Activated T-helper 1 cell treated with anti-CD3 and anti-CD28 coated beads, Interleukin-2, amount 50 U/mL, for 16 hours (primary cell): ENCODE measurements around the gene MAPK4.
"Not testable (repeated sequence)": the region's sequence is repeated elsewhere in the genome, so short reads cannot be mapped to it uniquely, and the experiment has no call there.

ENCODE experiments used
- DNase-seq, 2 donors: peaks; one replicate each; pipeline ENCODE4 v3.0.0-alpha.2; 2020; ENCODE audit warnings: low read depth in 1 of 2, low spot score in 1 of 2

Gene MAPK4

GRCh38 chr18:50679656-50680055, 119.8 kb downstream of the MAPK4 start:
- no peak for DNase-seq

- DNase-seq, result no peak
Measured at GRCh38 chr18:50680966-50681365, 121.1 kb downstream of the MAPK4 start.

- DNase-seq, result no peak
Measured at GRCh38 chr18:50682852-50683251, 123.0 kb downstream of the MAPK4 start.

DNA sequence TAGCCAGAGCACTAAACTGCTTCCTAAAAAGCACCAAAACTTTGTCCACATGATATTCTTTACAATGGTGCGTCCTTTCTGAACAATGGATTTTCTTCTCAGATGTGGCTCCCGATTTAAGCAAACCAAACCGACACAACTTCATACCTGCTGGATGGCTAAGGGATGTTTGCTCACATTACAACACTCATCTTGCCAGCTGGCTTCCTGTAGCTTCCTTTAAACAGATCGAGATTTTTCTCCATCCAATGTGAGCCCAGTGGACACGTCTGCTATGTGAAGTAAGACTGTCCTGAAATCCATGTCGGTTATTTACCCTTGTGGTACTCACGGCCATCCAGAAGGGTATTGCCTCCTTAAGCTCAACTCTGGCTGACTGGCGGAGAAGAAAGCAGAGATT, 126.5 kb downstream of the MAPK4 start:
- DNase-seq, result no peak

DNA sequence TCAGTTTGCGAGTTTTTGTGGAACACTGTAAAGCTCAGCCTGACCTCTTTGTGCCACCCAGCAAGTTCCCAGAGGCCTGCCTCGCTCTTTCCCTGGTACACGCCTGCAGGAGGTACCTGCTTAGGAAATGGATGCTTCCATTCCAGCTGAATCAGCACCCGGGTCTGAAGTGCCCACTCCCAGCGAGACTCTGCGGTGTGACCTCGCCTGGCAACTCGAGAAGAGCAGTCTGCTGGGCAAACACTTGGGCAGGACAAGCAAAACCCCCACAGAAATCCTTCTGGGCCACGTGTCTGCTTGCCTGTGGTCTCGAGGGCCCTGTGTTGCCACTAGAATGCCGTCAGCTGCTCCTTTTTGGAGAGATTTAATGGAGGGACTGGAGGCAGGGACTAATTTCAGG, 127.6 kb downstream of the MAPK4 start:
- DNase-seq, result no peak

DNA sequence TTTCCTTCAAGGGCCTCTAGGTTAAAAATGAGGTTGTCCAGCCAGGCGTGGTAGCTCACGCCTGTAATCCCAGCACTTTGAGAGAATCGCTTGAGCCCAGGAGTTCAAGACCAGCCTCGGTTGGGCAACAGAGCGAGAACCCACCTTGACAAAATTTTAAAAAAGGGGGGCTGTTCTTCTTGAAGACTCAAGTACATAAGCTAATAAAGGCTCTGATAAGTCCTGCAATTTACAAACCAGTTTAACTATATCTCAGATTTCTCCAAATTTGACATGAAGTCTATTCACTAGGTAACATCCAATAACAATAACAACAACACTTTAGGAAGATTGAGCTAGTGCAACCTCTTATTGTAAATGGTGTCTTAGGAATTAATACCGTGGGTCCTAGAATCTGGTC, 129.7 kb downstream of the MAPK4 start:
- no peak for DNase-seq

DNA sequence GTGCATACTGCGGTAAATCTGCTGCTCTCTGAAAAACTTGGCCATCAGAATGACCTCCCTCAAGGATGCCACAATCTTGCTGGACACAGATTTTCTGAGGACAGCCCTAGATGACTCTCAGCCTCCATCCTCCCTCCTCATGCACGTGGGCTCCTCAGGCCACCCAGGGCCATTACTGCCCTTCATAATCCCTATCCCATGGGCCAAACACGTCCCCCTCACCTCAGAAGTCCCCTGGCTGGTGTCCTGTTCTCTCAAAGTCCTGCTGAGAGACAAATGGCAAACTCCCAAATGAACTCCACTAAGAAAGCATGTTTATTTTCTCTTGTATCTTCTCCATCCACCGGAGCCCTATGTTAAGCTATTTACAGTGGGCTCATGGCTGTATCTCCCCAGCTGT, 134.3 kb downstream of the MAPK4 start:
- DNase-seq, result no peak

DNA sequence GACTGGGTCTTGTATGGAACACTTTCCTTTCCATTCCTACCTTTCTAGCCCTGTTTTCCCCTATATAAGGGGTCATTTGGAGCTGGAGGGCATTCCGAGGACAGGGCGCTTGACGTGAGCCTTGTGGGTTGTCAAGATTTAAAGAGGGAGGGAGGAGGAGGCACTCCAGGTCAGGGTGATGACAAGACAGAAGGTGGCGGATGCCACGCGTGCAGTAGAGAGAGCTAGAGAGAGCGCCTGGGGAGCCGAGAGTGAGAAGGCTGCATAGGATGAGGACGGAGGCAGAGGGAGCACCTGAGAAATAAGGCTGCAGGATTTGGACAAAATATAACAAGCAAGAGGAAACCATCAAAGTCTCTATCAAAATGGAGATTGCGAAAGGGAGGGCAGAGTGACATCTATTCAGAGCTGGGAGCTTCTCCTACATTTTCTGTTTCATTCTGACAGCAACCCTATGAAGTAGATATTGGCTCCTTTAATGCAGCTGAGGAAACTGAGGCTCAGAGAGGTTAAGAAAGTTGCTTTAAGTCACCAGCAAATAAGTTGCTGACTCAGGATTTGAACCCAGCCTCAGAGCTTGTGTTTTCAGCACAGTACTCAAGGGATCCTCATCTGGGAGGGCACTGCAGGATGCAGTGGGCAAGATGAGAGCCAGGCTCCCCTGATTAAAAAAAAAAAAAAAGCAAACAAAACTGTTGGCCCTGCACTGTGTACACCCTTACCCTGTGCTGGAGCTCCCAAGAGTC, 135.7 kb downstream of the MAPK4 start:
- no peak for DNase-seq

DNA sequence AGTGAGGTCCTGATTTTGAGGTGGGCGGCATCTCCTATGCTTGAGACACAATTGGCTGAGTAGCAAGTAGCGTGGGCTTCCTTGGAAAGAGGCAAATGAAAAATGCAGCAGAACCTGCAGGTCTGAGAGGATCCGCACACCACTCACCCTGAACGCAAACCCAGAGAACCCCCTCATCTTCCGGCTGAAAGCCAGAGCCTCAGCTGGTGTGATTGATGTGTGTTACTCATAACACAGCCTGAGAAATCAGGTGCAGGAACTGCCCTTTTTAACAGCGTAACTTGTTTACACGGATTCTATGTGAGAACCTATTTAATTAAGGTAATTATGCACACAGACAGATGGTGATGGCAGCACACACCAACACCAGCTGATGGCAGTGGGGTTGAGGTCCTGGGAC, 136.5 kb downstream of the MAPK4 start:
- no peak for DNase-seq

- DNase-seq, result no peak
Measured at GRCh38 chr18:50696929-50697328, 137.0 kb downstream of the MAPK4 start.

DNA sequence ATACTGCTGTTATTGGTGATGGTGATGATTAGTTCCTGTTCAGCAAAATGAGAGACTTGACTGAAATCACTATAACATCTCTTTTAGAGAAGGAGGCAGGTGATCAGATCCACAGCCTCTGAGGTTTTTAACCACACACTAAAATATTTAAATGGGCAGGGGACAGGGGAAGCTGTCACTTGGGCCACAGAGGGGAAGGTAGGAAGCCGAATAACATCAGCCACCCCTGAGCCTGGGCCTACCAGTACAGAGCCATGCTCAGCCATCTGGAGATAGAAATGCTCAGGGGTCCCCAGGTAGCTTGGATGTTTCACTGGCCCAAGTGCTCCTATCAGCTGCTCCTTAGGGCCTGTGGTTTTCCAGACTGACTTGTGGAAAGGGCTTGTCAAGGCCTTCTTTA, 137.6 kb downstream of the MAPK4 start:
- no peak for DNase-seq

DNA sequence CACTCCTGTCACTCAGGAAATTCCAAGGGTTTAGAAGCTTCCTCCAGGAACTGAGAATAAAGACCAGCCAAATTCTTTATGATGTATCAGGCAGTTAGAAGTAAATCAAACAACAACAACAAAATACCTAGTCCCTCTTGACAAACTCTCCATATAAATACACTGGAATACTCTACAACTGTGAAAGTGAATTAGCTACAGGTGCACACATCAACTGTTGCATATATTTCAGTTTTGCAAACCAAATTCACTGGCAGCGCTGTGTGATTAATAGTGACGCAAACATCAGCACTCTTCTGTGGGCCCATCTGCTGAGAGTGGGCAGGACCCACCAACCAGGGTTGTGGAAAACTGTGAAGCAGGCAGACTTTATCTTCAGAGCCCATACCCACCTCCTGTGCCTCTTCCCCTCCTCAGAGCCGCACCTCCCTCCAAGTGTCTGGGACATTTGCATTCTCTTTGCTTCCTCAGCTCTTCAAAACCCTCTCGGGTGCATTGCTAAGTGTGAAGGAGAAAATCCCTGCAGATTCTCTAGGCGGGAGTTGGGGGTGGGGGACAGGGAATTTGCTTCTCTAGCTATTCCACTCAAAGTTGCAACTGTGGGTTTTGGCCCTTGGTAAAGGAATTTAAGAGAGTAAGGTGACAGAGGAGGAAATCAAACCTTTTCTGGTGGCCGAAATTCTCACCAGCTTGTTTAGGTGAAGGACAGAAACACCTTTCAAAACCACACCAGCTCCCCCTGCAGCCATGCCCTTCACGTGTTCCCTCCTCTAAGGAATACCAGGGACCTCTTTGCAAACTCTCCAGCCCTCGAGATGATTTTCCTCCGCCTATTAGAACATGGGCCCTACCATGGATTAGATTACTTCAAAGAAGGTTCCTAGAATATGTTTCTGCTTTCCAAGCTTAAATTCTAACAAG, 140.6 kb downstream of the MAPK4 start:
- no peak for DNase-seq

- DNase-seq, result no peak
Measured at GRCh38 chr18:50704357-50704940, 144.6 kb downstream of the MAPK4 start.

- no peak for DNase-seq
Measured at GRCh38 chr18:50706199-50706598, 146.3 kb downstream of the MAPK4 start.

DNA sequence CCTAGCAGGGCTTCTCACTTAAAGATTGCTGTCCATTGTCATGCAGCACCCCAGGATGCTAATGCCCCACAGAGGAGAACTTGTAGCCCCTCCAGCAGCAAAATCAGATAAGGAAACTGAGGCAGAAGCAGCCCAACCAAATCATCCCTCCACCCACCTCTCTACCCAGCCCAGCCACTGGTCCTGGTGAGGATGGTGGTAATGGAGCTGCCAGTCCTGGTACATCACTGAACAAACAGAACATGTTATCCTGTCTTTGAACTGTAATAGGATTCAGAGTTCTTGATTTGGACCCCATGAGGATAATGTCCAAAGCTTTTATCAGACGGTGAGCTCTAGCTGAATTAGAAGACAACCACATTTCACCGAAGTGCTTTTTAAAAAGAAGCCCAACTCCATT, 146.8 kb downstream of the MAPK4 start:
- no peak for DNase-seq

DNA sequence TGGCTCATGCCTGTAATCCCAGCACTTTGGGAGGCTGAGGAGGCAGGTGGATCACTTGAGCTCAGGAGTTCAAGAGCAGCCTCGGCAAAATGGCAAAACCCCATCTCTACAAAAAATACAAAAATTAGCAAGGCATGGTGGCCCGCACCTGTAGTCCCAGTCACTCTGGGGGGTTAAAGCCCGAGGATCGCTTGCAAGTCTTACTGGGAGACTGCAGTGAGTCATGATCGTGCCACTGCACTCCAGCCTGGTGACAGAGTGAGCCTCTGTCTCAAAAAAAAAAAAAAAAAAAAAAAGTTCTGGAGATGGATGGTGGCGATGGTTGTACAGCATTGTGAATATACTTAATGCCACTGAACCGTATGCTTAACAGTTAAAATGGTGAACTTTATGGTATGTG, 147.4 kb downstream of the MAPK4 start:
- not testable (repeated sequence) for DNase-seq

- no peak for DNase-seq
Measured at GRCh38 chr18:50707855-50708469, 148.1 kb downstream of the MAPK4 start.

DNA sequence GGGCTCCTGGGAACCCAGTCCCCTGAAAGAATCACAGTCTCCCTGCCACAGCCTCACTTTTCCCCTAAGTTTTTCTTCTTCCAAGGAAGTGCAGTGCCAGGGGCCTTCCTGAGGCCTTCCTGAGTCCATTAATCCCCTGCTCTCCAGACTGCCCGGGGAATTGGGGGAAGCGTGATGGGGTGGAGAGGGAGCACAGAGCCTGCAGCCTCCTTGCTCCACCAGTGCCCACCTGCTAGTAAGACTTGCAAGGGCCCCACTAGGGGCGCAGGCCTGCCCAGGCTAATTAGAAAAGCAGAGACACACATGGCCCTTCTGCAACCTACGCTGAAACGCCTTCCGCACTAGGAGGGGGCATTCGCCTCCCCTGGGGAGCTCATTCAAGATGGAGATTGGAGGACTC, 149.3 kb downstream of the MAPK4 start:
- no peak for DNase-seq

- DNase-seq, result no peak
Measured at GRCh38 chr18:50711386-50711785, 151.5 kb downstream of the MAPK4 start.

- DNase-seq, result no peak
Measured at GRCh38 chr18:50715919-50716318, 156.0 kb downstream of the MAPK4 start.

- DNase-seq, result no peak
Measured at GRCh38 chr18:50716902-50717301, 157.0 kb downstream of the MAPK4 start.

GRCh38 chr18:50717563-50717962, 157.7 kb downstream of the MAPK4 start:
- DNase-seq, result no peak
